C4-2B (cell line): ENCODE results near the gene GPX8.

Source experiments
- CTCF ChIP-seq: fragments of 450-650 bp; conservative IDR thresholded peaks from 2 replicates; pipeline ENCODE4 v1.5.1; 2017; ENCODE audit warnings: mild to moderate bottlenecking
- ZFX ChIP-seq: fragments of 450-650 bp; IDR thresholded peaks from 2 replicates; pipeline ENCODE4 v1.6.1; 2017

GRCh38 chr5:55172051-55172899 is 12.3 kb downstream of the GPX8 start:
- no peak for TF ChIP-seq ZFX
- TF ChIP-seq CTCF, result peak; percentile 91
